ENCODE data around the gene RBM26.

The RBM26 gene

GRCh38 chr13:79405831-79406596, at the start of gene RBM26:
Gene RBM26, minus strand, starts transcription at chr13:79406255. Its CDS starts 481 bp downstream, at chr13:79405774.
- H3K4me3 Mint-ChIP-seq: no peak within 1 kb of the TSS

DNA sequence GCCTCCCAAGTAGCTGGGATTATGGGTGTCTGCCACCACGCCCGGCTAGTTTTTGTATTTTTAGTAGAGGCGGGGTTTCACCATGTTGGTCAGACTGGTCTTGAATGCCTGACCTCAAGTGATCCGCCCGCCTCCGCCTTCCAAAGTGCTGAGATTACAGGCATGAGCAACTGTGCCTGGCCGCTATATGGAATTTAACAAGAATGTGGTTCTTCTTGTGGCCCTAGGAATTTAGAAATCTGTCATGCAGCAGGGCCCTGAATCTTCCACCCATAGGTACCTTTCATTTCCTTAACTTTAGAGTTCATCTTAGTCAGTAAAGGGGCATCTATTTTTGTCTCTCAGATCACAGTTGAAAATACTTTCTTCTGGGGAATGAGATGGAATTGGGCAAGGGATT, 49.3 kb upstream of the RBM26 start:
- H3K27me3 Mint-ChIP-seq: no peaks in the 10 kb centered on the region
- H3K27ac Mint-ChIP-seq: no peak overlapping the region
- H3K4me1 Mint-ChIP-seq (ENCODE audit: low read depth): peaks cover 75% of the 10 kb centered on the region
- H3K4me3 Mint-ChIP-seq: no peak overlapping the region
- DNase-seq: no peak
- H3K9me3 Mint-ChIP-seq: no peaks in the 10 kb centered on the region
- H3K36me3 Mint-ChIP-seq (ENCODE audit: low read depth): no peaks in the 10 kb centered on the region

More at GRCh38 chr13:79405831-79406596, at the start of gene RBM26:
- DNase-seq: peak; percentile 93
- H3K27me3 Mint-ChIP-seq: no peaks in the 10 kb centered on the region
- H3K9me3 Mint-ChIP-seq: no peaks in the 10 kb centered on the region
- peaks cover 28% of the 10 kb centered on the region for H3K4me1 Mint-ChIP-seq (ENCODE audit: low read depth)
- peaks cover 61% of the 10 kb centered on the region for H3K36me3 Mint-ChIP-seq (ENCODE audit: low read depth)
- peak within 1 kb of the TSS; percentile 99 for H3K27ac Mint-ChIP-seq

DNA sequence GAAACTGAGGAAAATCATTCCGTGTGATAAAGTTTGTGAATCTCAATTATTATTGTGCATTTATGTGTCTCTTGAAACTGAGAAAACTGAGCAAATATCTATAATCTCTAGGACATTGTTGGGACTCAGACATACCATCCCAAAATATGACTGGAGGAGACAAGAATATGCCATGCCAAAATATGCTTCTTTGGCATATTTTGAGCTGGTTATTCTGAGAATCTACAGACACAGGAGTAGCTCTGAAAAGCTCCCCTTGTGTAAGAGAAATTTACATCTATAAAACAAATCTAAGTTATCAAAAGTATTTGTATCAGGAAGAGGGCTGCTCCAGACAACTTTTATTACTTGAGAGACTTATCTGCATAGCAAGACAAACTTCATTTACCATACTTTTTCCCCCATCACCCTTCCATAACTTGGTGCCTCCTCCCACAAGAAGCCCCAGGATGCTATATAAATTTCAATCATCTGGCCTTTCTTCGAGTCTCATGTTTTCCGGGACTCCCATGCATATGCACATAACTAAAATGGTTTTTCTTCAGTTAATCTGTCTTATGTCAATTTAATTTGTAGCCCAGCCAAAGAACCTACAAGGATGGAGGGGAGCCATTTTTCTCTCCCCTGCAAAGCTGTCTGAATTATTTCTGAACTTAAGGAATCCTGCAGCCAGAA, 46.3 kb upstream of the RBM26 start:
- Mint-ChIP-seq H3K4me1 (ENCODE audit: low read depth) (peaks cover 85% of the 10 kb centered on the region), H3K27me3 (no peaks in the 10 kb centered on the region), H3K4me3 (peak overlapping the region; percentile 74), H3K36me3 (ENCODE audit: low read depth) (no peaks in the 10 kb centered on the region), H3K27ac (peak overlapping the region; percentile 97), H3K9me3 (no peaks in the 10 kb centered on the region)
- DNase-seq: no peak

- Mint-ChIP-seq H3K36me3 (ENCODE audit: low read depth) (no peaks in the 10 kb centered on the region), H3K9me3 (no peaks in the 10 kb centered on the region), H3K27me3 (no peaks in the 10 kb centered on the region), H3K27ac (peak overlapping the region; percentile 97), H3K4me1 (ENCODE audit: low read depth) (peaks cover 85% of the 10 kb centered on the region), H3K4me3 (peak overlapping the region; percentile 74)
- DNase-seq: peak; percentile 88
Measured at GRCh38 chr13:79451500-79451962, 45.5 kb upstream of the RBM26 start.

GRCh38 chr13:79450110-79450509, 44.1 kb upstream of the RBM26 start:
- no peaks in the 10 kb centered on the region for H3K36me3 Mint-ChIP-seq (ENCODE audit: low read depth)
- H3K27me3 Mint-ChIP-seq: no peaks in the 10 kb centered on the region
- DNase-seq: no peak
- peaks cover 88% of the 10 kb centered on the region for H3K4me1 Mint-ChIP-seq (ENCODE audit: low read depth)
- H3K27ac Mint-ChIP-seq: peak overlapping the region; percentile 85
- no peaks in the 10 kb centered on the region for H3K9me3 Mint-ChIP-seq
- H3K4me3 Mint-ChIP-seq: peak overlapping the region; percentile 8

- no peaks in the 10 kb centered on the region for H3K36me3 Mint-ChIP-seq (ENCODE audit: low read depth)
- H3K9me3 Mint-ChIP-seq: no peaks in the 10 kb centered on the region
- no peak overlapping the region for H3K4me3 Mint-ChIP-seq
- peaks cover 84% of the 10 kb centered on the region for H3K4me1 Mint-ChIP-seq (ENCODE audit: low read depth)
- DNase-seq: no peak
- H3K27ac Mint-ChIP-seq: peak overlapping the region; percentile 35
- H3K27me3 Mint-ChIP-seq: no peaks in the 10 kb centered on the region
Measured at GRCh38 chr13:79448413-79448812, 42.4 kb upstream of the RBM26 start.

GRCh38 chr13:79447741-79448140, 41.7 kb upstream of the RBM26 start:
- H3K4me1 Mint-ChIP-seq (ENCODE audit: low read depth): peaks cover 84% of the 10 kb centered on the region
- H3K27me3 Mint-ChIP-seq: no peaks in the 10 kb centered on the region
- no peak overlapping the region for H3K4me3 Mint-ChIP-seq
- no peak for DNase-seq
- no peak overlapping the region for H3K27ac Mint-ChIP-seq
- no peaks in the 10 kb centered on the region for H3K36me3 Mint-ChIP-seq (ENCODE audit: low read depth)
- H3K9me3 Mint-ChIP-seq: no peaks in the 10 kb centered on the region

DNA sequence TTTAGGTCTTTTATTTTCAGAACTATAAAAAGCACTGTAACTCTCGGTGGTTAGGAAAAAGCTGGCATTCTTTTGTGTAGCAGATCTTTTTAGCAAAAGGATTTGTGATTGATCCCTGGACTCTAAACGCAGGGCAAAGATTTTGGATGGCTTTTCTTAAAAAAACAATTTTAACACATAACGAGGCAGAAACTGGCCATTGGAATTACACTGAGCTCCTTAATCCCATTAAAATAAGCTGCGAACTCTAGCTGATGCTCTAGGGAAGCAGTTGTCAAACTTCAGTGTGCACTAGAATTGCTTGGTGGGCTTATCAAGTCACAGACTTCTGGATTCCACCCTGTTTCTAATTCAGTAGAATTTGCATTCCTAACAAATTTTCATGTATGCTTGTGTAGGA, 41.1 kb upstream of the RBM26 start:
- Mint-ChIP-seq H3K4me3 (no peak overlapping the region), H3K36me3 (ENCODE audit: low read depth) (no peaks in the 10 kb centered on the region), H3K27me3 (no peaks in the 10 kb centered on the region), H3K4me1 (ENCODE audit: low read depth) (peaks cover 79% of the 10 kb centered on the region), H3K27ac (no peak overlapping the region), H3K9me3 (no peaks in the 10 kb centered on the region)
- no peak for DNase-seq

DNA sequence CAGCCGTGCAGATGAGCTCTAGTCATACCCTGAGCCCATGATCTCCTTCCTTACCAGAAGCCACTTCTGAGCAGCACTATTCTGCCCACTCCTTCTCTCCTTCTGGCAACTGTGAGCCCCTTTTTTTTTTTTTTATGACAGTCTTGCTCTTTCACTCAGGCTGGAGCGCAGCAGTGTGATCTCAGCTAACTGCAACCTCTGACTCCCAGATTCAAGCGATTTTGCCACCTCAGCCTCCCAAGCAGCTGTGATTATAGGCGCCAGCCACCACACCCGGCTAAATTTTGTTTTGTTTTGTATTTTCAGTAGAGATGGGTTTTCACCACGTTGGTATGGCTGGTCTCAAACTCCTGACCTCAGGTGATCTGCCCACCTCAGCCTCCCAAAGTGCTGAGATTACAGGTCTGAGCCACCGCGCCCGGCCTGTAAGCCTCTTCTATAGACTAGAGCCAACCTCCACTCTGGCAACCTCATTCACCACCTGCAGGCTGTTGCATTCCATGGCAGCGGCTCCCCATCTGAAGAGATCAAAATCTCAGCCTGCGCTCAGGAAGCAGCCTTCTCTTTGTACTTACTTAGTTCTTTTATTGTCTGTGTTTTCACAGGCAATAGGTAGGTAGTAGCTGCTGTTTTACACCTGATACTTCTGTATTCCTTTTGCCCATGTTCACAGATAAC, 40.1 kb upstream of the RBM26 start:
- no peaks in the 10 kb centered on the region for H3K36me3 Mint-ChIP-seq (ENCODE audit: low read depth)
- H3K4me1 Mint-ChIP-seq (ENCODE audit: low read depth): peaks cover 69% of the 10 kb centered on the region
- peak; percentile 39 for DNase-seq
- H3K27ac Mint-ChIP-seq: peak overlapping the region; percentile 83
- H3K27me3 Mint-ChIP-seq: no peaks in the 10 kb centered on the region
- H3K9me3 Mint-ChIP-seq: no peaks in the 10 kb centered on the region
- peak overlapping the region; percentile 50 for H3K4me3 Mint-ChIP-seq

GRCh38 chr13:79442706-79443105, 36.7 kb upstream of the RBM26 start:
- no peak overlapping the region for H3K27ac Mint-ChIP-seq
- no peak for DNase-seq
- H3K4me1 Mint-ChIP-seq (ENCODE audit: low read depth): peaks cover 36% of the 10 kb centered on the region
- H3K9me3 Mint-ChIP-seq: no peaks in the 10 kb centered on the region
- no peaks in the 10 kb centered on the region for H3K36me3 Mint-ChIP-seq (ENCODE audit: low read depth)
- H3K4me3 Mint-ChIP-seq: no peak overlapping the region
- no peaks in the 10 kb centered on the region for H3K27me3 Mint-ChIP-seq

GRCh38 chr13:79442221-79442620, 36.2 kb upstream of the RBM26 start:
- no peak overlapping the region for H3K4me3 Mint-ChIP-seq
- no peaks in the 10 kb centered on the region for H3K36me3 Mint-ChIP-seq (ENCODE audit: low read depth)
- no peaks in the 10 kb centered on the region for H3K9me3 Mint-ChIP-seq
- H3K4me1 Mint-ChIP-seq (ENCODE audit: low read depth): peaks cover 31% of the 10 kb centered on the region
- no peak for DNase-seq
- no peaks in the 10 kb centered on the region for H3K27me3 Mint-ChIP-seq
- no peak overlapping the region for H3K27ac Mint-ChIP-seq

DNA sequence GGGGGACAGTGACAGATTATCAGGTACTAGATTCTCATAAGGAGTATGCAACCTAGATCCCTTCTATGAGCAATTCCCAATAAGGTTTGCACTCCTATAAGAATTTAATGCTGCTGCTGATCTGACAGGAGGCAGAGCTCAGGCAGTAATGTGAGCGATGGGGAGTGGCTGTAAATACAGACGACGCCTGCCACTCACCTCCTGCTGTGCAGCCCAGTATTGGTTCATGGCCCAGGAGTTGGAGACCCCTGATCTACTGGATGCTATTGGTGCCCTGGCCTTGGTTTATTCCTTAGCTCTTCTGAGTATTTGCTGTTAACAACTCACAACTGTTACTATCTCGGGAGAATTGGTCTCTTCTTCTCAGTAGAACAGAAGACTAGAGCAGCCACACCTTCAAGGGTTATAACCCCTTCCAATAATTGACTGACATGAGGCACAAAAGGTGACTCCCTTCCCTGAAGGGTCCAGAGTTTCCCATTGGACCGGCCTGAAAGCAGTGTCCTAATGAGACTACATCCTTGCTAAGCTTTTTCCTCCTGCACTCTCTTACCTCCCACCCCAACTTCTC, 35.0 kb upstream of the RBM26 start:
- Mint-ChIP-seq H3K27ac (no peak overlapping the region), H3K9me3 (no peaks in the 10 kb centered on the region), H3K36me3 (ENCODE audit: low read depth) (no peaks in the 10 kb centered on the region), H3K4me1 (ENCODE audit: low read depth) (peaks cover 20% of the 10 kb centered on the region), H3K4me3 (no peak overlapping the region), H3K27me3 (no peaks in the 10 kb centered on the region)
- DNase-seq: no peak

DNA sequence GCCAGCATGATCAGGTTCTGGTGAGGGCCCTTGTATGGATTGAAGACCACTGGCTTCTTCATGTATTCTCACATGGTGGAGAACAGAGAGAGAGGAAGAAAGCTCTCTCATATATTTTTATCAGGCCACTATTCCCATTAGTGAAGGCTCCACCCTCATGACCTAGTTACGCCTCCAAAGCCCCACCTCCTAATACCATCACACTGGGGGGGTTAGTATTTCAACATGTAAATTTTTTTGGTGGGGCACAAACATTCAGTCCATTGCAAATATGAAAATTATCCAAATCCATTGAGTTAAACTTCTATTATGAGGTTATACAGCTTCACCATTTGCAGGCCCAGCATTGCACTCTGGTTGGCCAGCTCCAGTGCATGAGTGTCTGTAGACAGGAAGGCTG, 33.2 kb upstream of the RBM26 start:
- H3K27me3 Mint-ChIP-seq: no peaks in the 10 kb centered on the region
- no peaks in the 10 kb centered on the region for H3K9me3 Mint-ChIP-seq
- no peak overlapping the region for H3K4me3 Mint-ChIP-seq
- no peak overlapping the region for H3K27ac Mint-ChIP-seq
- DNase-seq: no peak
- H3K4me1 Mint-ChIP-seq (ENCODE audit: low read depth): peaks cover 24% of the 10 kb centered on the region
- no peaks in the 10 kb centered on the region for H3K36me3 Mint-ChIP-seq (ENCODE audit: low read depth)

- Mint-ChIP-seq H3K36me3 (ENCODE audit: low read depth) (no peaks in the 10 kb centered on the region), H3K9me3 (no peaks in the 10 kb centered on the region), H3K4me1 (ENCODE audit: low read depth) (peaks cover 18% of the 10 kb centered on the region), H3K27ac (peak overlapping the region; percentile 24), H3K27me3 (no peaks in the 10 kb centered on the region), H3K4me3 (no peak overlapping the region)
- no peak for DNase-seq
Measured at GRCh38 chr13:79435561-79435990, 29.5 kb upstream of the RBM26 start.

Data from activated T-cell treated with anti-CD3 and anti-CD28 coated beads, Interleukin-2, amount 50 U/mL, for 24 hours (primary cell).